Osteocyte (in vitro differentiated cells): ENCODE measurements around the gene RNF213. TPM values are rescaled to one million over a fixed set of nuclear protein-coding genes. Genes with fewer than 3 reads are reported as not detected.
A peak's percentile ranks its signal among the peaks of the same experiment; 100 is the strongest.

Source experiments
- DNase-seq: peaks from one replicate; pipeline ENCODE4 v3.0.0; 2021; ENCODE audit warnings: mixed read lengths; ENCODE audit not compliant: unreplicated experiment; ENCODE audit errors: extremely low spot score
- H3K27ac Mint-ChIP-seq: one replicate; pipeline ENCODE4 v1.8.0; 2021; ENCODE audit warnings: mild to moderate bottlenecking, mixed read lengths; ENCODE audit not compliant: unreplicated experiment
- H3K27me3 Mint-ChIP-seq: one replicate; pipeline ENCODE4 v1.8.0; 2021; ENCODE audit warnings: mixed read lengths; ENCODE audit not compliant: unreplicated experiment
- H3K36me3 Mint-ChIP-seq: one replicate; pipeline ENCODE4 v1.8.0; 2021; ENCODE audit warnings: mixed read lengths; ENCODE audit not compliant: unreplicated experiment
- H3K4me1 Mint-ChIP-seq: one replicate; pipeline ENCODE4 v1.8.0; 2021; ENCODE audit warnings: mixed read lengths; ENCODE audit not compliant: unreplicated experiment
- H3K4me3 Mint-ChIP-seq: one replicate; pipeline ENCODE4 v1.8.0; 2021; ENCODE audit warnings: mild to moderate bottlenecking, moderate library complexity, mixed read lengths; ENCODE audit not compliant: unreplicated experiment
- H3K9me3 Mint-ChIP-seq: one replicate; pipeline ENCODE4 v1.8.0; 2021; ENCODE audit warnings: mixed read lengths; ENCODE audit not compliant: unreplicated experiment
- total RNA-seq: library from RNA; stranded (reverse); gene quantifications from 2 replicates; pipeline ENCODE4 v1.2.1, GENCODE V29; 2021
- TF ChIP-seq, protein P1 (sequence below): fragments of 200-600 bp; sonication (generic); IDR thresholded peaks from 2 replicates; pipeline ENCODE4 v1.5.0; 2021; ENCODE audit warnings: antibody characterized with exemption, mild to moderate bottlenecking, moderate library complexity

RNF213 gene
- total RNA-seq, 1 donor from 2014 or later = 106 TPM

DNA sequence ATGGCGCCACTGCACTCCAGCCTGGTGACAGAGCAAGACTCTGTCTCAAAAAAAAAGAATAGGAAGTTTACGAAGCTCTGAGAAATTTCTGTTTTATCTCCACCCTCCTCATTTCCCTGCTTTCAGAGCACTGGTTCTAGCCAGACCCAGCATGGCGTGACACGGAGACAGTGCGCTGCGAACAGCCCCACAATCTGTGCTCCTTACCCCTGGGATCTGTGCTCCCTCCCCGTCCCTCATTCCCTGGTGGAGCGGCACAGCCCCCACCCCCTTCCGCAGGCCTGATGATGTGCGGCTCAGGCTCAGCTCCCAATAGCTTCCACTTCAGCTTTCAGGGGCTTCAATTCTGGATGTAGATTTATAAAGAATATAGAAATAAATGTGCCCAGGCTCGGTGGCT, 98.2 kb downstream of the RNF213 start:
- H3K27ac Mint-ChIP-seq = no peak overlapping the region
- H3K9me3 Mint-ChIP-seq = no peaks in the 10 kb centered on the region
- no peak overlapping the region for H3K4me3 Mint-ChIP-seq
- H3K4me1 Mint-ChIP-seq = no peaks in the 10 kb centered on the region
- no peak for DNase-seq
- H3K27me3 Mint-ChIP-seq = no peaks in the 10 kb centered on the region
- TF ChIP-seq, protein P1, sequence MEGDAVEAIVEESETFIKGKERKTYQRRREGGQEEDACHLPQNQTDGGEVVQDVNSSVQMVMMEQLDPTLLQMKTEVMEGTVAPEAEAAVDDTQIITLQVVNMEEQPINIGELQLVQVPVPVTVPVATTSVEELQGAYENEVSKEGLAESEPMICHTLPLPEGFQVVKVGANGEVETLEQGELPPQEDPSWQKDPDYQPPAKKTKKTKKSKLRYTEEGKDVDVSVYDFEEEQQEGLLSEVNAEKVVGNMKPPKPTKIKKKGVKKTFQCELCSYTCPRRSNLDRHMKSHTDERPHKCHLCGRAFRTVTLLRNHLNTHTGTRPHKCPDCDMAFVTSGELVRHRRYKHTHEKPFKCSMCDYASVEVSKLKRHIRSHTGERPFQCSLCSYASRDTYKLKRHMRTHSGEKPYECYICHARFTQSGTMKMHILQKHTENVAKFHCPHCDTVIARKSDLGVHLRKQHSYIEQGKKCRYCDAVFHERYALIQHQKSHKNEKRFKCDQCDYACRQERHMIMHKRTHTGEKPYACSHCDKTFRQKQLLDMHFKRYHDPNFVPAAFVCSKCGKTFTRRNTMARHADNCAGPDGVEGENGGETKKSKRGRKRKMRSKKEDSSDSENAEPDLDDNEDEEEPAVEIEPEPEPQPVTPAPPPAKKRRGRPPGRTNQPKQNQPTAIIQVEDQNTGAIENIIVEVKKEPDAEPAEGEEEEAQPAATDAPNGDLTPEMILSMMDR = no peak
- H3K36me3 Mint-ChIP-seq = peaks cover 68% of the 10 kb centered on the region

DNA sequence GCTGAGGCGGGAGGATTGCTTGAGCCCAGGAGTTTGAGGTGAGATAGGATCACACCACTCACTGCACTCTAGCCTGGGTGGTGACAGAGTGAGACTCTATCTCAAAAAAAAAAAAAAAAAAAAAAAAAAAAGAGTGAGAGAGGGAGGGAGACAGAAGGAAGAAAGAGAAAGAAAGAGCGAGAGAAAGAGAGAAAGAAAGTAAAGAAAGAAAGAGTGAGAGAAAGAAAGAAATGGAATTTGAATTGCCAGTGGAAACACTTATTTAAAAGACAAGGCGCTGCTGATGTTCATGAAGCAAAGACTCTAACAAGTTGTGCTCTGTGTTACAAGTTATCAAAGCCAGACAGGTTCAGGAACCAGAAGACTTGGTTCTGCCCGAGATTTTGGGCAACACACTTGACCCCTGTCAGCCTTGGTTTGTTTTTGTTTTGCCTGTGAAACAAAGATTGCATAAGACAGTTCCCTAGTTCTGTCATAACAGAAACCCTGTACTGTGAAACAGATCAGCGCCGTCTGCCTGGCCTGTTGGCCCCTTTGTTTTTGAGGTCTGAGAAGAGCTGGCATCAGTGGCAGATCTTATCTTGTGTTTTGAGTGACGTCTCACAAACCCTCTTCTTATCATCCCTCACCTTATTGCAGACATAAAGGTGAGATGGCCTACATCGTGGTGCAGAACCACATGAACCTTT, 98.9 kb downstream of the RNF213 start:
- H3K36me3 Mint-ChIP-seq = peaks cover 71% of the 10 kb centered on the region

DNA sequence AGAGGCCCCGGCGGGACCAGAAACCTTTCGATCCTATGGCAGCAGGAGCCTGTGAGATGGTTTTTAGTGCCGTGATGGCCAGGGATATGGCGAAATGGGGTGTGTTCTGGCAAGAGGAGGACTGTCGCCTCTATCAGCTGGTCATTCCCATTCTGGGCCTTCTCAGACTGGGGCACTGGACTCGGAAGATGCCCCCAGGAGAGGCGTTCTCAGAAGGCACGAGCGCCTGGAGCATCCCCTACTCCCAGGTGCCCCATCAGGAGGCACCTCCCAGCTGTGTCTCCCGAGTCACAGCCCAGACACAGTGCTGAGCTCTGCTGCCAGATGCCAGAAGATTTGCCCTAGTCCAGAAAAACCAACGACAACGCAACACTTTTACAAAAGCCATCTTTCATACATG, 99.7 kb downstream of the RNF213 start:
- TF ChIP-seq, protein P1 = no peak
- peaks cover 68% of the 10 kb centered on the region for H3K36me3 Mint-ChIP-seq
- H3K4me1 Mint-ChIP-seq = no peaks in the 10 kb centered on the region
- H3K4me3 Mint-ChIP-seq = no peak overlapping the region
- H3K9me3 Mint-ChIP-seq = no peaks in the 10 kb centered on the region
- H3K27me3 Mint-ChIP-seq = no peaks in the 10 kb centered on the region
- no peak for DNase-seq
- no peak overlapping the region for H3K27ac Mint-ChIP-seq

More for the DNA sequence above, 98.9 kb downstream of the RNF213 start:
- H3K27ac Mint-ChIP-seq = no peak overlapping the region
- TF ChIP-seq, protein P1 = no peak
- H3K4me1 Mint-ChIP-seq = no peaks in the 10 kb centered on the region
- H3K4me3 Mint-ChIP-seq = no peak overlapping the region
- no peaks in the 10 kb centered on the region for H3K27me3 Mint-ChIP-seq
- no peak for DNase-seq
- H3K9me3 Mint-ChIP-seq = no peaks in the 10 kb centered on the region

DNA sequence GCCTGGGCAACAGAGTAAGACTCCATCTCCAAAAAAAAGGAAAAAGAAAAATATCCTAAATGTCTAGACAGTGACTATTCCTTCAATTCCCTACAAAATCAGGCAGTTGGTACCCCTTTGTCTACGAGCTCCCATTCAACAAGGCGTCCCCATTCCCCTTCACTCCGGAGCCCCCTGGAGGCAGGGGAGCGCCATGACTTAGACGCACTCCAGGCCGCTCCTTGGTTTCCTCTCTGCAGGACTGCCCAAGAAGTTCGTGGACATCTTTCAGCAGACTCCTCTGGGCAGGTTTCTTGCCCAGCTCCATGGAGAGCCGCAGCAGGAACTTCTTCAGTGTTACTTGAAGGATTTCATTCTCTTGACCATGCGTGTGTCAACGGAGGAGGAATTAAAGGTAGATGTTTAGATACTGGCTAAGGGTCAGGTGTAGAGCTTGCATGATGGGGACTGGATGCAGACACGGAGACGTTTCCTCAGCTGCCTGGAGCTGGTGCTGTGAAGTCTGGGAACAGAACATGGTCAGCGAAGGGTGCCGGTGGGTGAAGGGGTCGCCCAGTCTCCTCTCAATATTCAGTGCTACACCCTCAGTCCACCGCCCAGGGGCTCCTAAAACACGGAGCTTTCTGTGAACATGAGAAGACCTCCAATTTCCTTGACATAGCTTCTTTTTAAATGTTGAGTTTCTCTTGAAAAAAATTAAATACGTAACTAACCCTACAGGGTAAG, 101.0 kb downstream of the RNF213 start:
- Mint-ChIP-seq H3K27ac (no peak overlapping the region), H3K4me3 (no peak overlapping the region), H3K9me3 (no peaks in the 10 kb centered on the region), H3K36me3 (peaks cover 68% of the 10 kb centered on the region), H3K27me3 (no peaks in the 10 kb centered on the region), H3K4me1 (no peaks in the 10 kb centered on the region)
- no peak for DNase-seq
- TF ChIP-seq, protein P1 = peak; percentile 40

DNA sequence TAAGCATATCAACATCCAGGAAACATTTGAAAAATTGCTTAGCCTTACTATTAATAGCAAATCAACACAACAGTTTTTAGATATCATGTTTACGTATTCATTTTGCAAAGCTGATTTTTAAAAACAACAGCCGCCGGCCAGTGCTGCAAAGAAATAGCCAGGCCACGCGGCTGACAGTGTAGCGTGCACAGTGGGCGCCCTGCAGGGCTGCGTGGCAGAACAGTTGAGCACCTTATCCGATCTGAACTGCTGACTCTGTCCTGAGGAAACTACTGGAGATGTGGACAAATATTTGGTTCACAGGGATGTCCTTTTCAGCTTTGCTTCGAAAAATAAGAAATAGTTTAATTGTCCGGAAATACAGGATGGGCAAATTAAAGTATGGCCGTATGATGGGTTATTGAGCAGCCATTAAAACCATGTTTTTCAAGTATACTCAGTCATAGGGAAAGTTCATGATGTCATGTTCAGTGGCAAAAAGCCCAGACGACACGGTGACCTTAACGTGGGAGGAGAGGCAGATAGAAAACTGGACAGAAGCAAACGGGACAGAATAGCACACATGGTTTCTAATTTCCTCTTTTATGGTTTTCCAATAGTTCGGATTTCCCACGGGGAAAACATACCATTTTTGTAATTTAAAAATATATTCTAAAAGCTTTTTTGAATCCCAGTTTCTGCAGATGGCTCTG, 101.9 kb downstream of the RNF213 start:
- Mint-ChIP-seq H3K4me1 (no peaks in the 10 kb centered on the region), H3K27ac (no peak overlapping the region), H3K36me3 (peaks cover 72% of the 10 kb centered on the region), H3K27me3 (no peaks in the 10 kb centered on the region), H3K9me3 (no peaks in the 10 kb centered on the region), H3K4me3 (no peak overlapping the region)
- TF ChIP-seq, protein P1 = no peak
- no peak for DNase-seq
